ENCODE results near the gene ERCC1. TPM values are rescaled to one million over a fixed set of nuclear protein-coding genes. Genes with fewer than 3 reads are reported as not detected.
A peak's percentile ranks its signal among the peaks of the same experiment; 100 is the strongest.

The ERCC1 gene
- total RNA-seq, 1 donor from 2014 or later: 66.2 TPM

GRCh38 chr19:45405435-45406225 lies 18.1 kb downstream of the ERCC1 start:
- DNase-seq (ENCODE audit: low spot score): peak; percentile 94

- peak; percentile 85 for DNase-seq (ENCODE audit: low spot score)
Measured at GRCh38 chr19:45404557-45405434, 18.9 kb downstream of the ERCC1 start, which contains the start of gene PPP1R13L. Gene PPP1R13L (minus strand): TSS chr19:45405069. CDS start chr19:45398318, 6,751 bp downstream.

- peak; percentile 48 for DNase-seq (ENCODE audit: low spot score)
Measured at GRCh38 chr19:45403781-45404556, 19.7 kb downstream of the ERCC1 start.

GRCh38 chr19:45403272-45403671 lies 20.4 kb downstream of the ERCC1 start:
- no peak for DNase-seq (ENCODE audit: low spot score)

- peak; percentile 49 for DNase-seq (ENCODE audit: low spot score)
Measured at GRCh38 chr19:45402298-45403061, 21.2 kb downstream of the ERCC1 start.

- no peak for DNase-seq (ENCODE audit: low spot score)
Measured at GRCh38 chr19:45401815-45402214, 21.9 kb downstream of the ERCC1 start.

- DNase-seq (ENCODE audit: low spot score): peak; percentile 28
Measured at GRCh38 chr19:45400192-45400591, 23.5 kb downstream of the ERCC1 start.

GRCh38 chr19:45395821-45396617 lies 27.7 kb downstream of the ERCC1 start:
- no peak for DNase-seq (ENCODE audit: low spot score)

- no peak for DNase-seq (ENCODE audit: low spot score)
Measured at GRCh38 chr19:45391871-45392665, 31.6 kb downstream of the ERCC1 start.

GRCh38 chr19:45391346-45391745 lies 32.4 kb downstream of the ERCC1 start:
- no peak for DNase-seq (ENCODE audit: low spot score)

GRCh38 chr19:45385392-45386221 lies 38.1 kb downstream of the ERCC1 start:
- no peak for DNase-seq (ENCODE audit: low spot score)

- no peak for DNase-seq (ENCODE audit: low spot score)
Measured at GRCh38 chr19:45382426-45382825, 41.3 kb downstream of the ERCC1 start.

GRCh38 chr19:45380107-45380506 lies 43.6 kb downstream of the ERCC1 start:
- no peak for DNase-seq (ENCODE audit: low spot score)

- peak; percentile 73 for DNase-seq (ENCODE audit: low spot score)
Measured at GRCh38 chr19:45376045-45376724, 47.5 kb downstream of the ERCC1 start.

- peak; percentile 100 for DNase-seq (ENCODE audit: low spot score)
Measured at GRCh38 chr19:45370410-45371204, 53.1 kb downstream of the ERCC1 start, which contains the start of gene ERCC2. Gene ERCC2 (minus strand): TSS chr19:45370573. CDS start chr19:45370540, 33 bp downstream.

GRCh38 chr19:45368737-45369340 lies 54.9 kb downstream of the ERCC1 start:
- no peak for DNase-seq (ENCODE audit: low spot score)
